Endodermal cell (in vitro differentiated cells): Measurements from ENCODE around the gene ZMYND8. TPM values are rescaled to one million over a fixed set of nuclear protein-coding genes. Genes with fewer than 3 reads are reported as not detected.

ENCODE experiments used
- DNase-seq: peaks from one replicate; pipeline ENCODE4 v3.0.0-alpha.2; 2017
- H3K27ac ChIP-seq: 2 replicates; pipeline ENCODE4 v1.5.1; 2013; ENCODE audit warnings: mild to moderate bottlenecking, low read depth, low read length, moderate library complexity
- H3K27me3 ChIP-seq: 2 replicates; pipeline ENCODE4 v1.6.1; 2013; ENCODE audit warnings: mild to moderate bottlenecking, low read length, moderate library complexity; ENCODE audit not compliant: insufficient read depth, control insufficient read depth, poor library complexity, severe bottlenecking
- H3K36me3 ChIP-seq: 2 replicates; pipeline ENCODE4 v1.7.0; 2013; ENCODE audit warnings: mild to moderate bottlenecking, low read length, moderate library complexity; ENCODE audit not compliant: control insufficient read depth, insufficient read depth
- H3K4me1 ChIP-seq: one replicate; pipeline ENCODE4 v1.7.0; 2013; ENCODE audit warnings: low read length; ENCODE audit not compliant: control insufficient read depth, insufficient read depth
- H3K4me3 ChIP-seq: 2 replicates; pipeline ENCODE4 v1.5.1; 2013; ENCODE audit warnings: mild to moderate bottlenecking, low read length, moderate library complexity
- H3K9ac ChIP-seq: 2 replicates; pipeline ENCODE4 v1.6.1; 2013; ENCODE audit warnings: mild to moderate bottlenecking, low read length, moderate library complexity; ENCODE audit not compliant: poor library complexity, severe bottlenecking; ENCODE audit errors: extremely low read depth
- H3K9me3 ChIP-seq: 2 replicates; pipeline ENCODE4 v1.6.1; 2013; ENCODE audit warnings: mild to moderate bottlenecking, low read length, moderate library complexity; ENCODE audit not compliant: control insufficient read depth
- H3K27ac Mint-ChIP-seq: 2 replicates; pipeline ENCODE4 v1.8.0; 2020; ENCODE audit warnings: mixed read lengths
- H3K27me3 Mint-ChIP-seq: 2 replicates; pipeline ENCODE4 v1.8.0; 2021; ENCODE audit warnings: mild to moderate bottlenecking, mixed read lengths; ENCODE audit not compliant: insufficient read depth
- H3K36me3 Mint-ChIP-seq: 2 replicates; pipeline ENCODE4 v1.8.0; 2020; ENCODE audit warnings: low read depth, mixed read lengths
- H3K4me1 Mint-ChIP-seq: 2 replicates; pipeline ENCODE4 v1.8.0; 2020; ENCODE audit warnings: mixed read lengths
- H3K4me3 Mint-ChIP-seq: 2 replicates; pipeline ENCODE4 v1.8.0; 2020; ENCODE audit warnings: mild to moderate bottlenecking, moderate library complexity, mixed read lengths
- H3K9me3 Mint-ChIP-seq: 2 replicates; pipeline ENCODE4 v1.8.0; 2020; ENCODE audit warnings: mild to moderate bottlenecking, mixed read lengths
- WGBS, 2 experiments: methylation state at CpG; one replicate each; pipeline versions ENCODE4 v1.1.5 to v1.1.7; 2013; ENCODE audit warnings: missing lambda C conversion rate in 2 of 2, mixed read lengths in 1 of 2; ENCODE audit not compliant: insufficient coverage in 1 of 2, insufficient read length in 1 of 2; 5-methylcytosine and 5-hydroxymethylcytosine counted together
- total RNA-seq, 2 donors: library from RNA; stranded (reverse); fragmentation: NEBNext Ultra II Directional in 1 of 2; extraction: Animal tissue kit (Norgen Biotek cat#: 25700) in 1 of 2; gene quantifications; 2 replicates in 1 of 2; 3 replicates in 1 of 2; pipeline ENCODE4 v1.2.1, GENCODE V29; 2021
- TF ChIP-seq, protein P1 (sequence below): fragments of 200-600 bp; sonication (generic); conservative IDR thresholded peaks from 2 replicates; pipeline ENCODE4 v1.5.0; 2021; ENCODE audit warnings: antibody characterized with exemption, mild to moderate bottlenecking

ZMYND8 gene
- total RNA-seq, 2 donors from 2014 or later: 85.0 to 99.9 TPM

DNA sequence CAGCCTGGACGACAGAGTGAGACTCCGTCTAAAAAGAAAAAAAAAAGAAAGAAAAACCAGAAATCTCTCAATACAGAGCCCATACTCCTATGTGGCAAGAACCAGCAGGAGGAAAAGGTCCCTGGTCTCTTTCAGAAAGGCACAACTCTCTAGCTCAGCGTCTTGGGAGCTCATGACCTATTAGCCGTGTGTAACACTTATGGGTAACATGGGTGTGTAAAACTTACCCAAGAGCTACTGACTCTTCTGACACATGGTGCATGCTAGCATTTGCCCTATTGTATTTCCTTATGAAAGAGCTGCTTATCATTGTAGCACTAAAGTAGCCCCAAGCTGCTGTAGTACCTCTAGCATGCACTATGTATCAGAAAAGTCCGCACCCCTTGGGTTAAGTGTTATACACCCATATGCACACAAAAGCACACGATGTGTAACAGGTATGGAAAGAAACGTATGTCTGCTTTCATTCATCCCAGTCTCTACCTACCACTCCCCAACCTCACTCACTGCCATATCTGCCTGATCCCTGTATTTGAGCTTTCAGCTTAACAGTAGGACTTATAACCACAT is 85.4 kb downstream of the ZMYND8 start:
- TF ChIP-seq, protein P1, sequence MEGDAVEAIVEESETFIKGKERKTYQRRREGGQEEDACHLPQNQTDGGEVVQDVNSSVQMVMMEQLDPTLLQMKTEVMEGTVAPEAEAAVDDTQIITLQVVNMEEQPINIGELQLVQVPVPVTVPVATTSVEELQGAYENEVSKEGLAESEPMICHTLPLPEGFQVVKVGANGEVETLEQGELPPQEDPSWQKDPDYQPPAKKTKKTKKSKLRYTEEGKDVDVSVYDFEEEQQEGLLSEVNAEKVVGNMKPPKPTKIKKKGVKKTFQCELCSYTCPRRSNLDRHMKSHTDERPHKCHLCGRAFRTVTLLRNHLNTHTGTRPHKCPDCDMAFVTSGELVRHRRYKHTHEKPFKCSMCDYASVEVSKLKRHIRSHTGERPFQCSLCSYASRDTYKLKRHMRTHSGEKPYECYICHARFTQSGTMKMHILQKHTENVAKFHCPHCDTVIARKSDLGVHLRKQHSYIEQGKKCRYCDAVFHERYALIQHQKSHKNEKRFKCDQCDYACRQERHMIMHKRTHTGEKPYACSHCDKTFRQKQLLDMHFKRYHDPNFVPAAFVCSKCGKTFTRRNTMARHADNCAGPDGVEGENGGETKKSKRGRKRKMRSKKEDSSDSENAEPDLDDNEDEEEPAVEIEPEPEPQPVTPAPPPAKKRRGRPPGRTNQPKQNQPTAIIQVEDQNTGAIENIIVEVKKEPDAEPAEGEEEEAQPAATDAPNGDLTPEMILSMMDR: no peak
- 99 to 100% methylated on average over 4 to 7 of the region's 7 CpGs for WGBS, 2 experiments
- Histone ChIP-seq H3K4me3 (no peak overlapping the region), H3K27ac (no peak overlapping the region), H3K27me3 (no peaks in the 10 kb centered on the region), H3K9ac (no peak overlapping the region), H3K36me3 (peaks cover 76% of the 10 kb centered on the region), H3K9me3 (no peaks in the 10 kb centered on the region), H3K4me1 (no peaks in the 10 kb centered on the region)
- H3K9me3 Mint-ChIP-seq: no peaks in the 10 kb centered on the region
- H3K27me3 Mint-ChIP-seq: no peaks in the 10 kb centered on the region
- H3K4me3 Mint-ChIP-seq: no peak overlapping the region
- DNase-seq: no peak
- H3K27ac Mint-ChIP-seq: no peak overlapping the region
- peaks cover 4% of the 10 kb centered on the region for H3K4me1 Mint-ChIP-seq
- peaks cover 73% of the 10 kb centered on the region for H3K36me3 Mint-ChIP-seq

DNA sequence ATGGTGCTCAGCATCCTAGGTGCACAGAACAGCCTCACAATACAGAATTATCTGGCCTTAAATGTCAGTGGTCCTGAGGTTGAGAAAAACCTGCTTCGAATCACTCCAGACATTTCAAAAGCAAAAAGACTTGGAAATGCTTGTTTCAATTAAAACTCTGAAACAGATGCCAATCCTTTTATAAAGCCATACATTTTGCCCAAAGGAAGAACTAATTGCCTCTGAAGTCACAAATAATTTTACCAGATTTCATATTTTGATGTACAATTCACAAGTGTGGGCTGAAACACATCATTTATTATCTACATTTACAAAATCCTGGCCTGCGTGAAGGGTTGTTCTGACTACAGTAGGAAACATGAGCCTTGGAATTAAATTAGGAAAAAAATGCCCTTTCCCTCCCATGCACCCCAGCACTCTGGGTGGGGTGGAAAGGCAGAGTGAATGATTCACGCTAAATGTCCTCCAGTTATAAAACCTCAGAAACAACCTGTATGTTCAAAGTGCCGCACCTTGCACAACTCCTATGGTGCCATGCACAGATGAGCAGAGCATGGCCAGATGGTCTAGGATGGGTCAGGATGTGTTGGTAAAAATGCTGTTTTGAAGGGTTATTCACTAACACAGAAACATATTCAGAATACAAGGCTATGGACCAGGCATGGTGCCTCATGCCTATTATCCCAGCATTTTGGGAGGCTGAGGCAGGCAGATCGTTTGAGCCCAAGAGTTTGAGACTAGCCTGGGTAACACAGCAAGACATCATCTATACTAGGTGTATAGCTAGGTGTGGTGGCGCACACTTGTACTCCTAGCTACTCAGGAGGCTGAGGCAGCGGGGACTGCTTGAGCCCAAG is 87.0 kb downstream of the ZMYND8 start:
- Histone ChIP-seq H3K27ac (no peak overlapping the region), H3K4me3 (no peak overlapping the region), H3K9me3 (no peaks in the 10 kb centered on the region), H3K27me3 (no peaks in the 10 kb centered on the region), H3K4me1 (no peaks in the 10 kb centered on the region), H3K9ac (no peak overlapping the region), H3K36me3 (peaks cover 69% of the 10 kb centered on the region)
- Mint-ChIP-seq H3K4me1 (peaks cover 6% of the 10 kb centered on the region), H3K9me3 (no peaks in the 10 kb centered on the region), H3K36me3 (peaks cover 69% of the 10 kb centered on the region), H3K27me3 (no peaks in the 10 kb centered on the region), H3K4me3 (no peak overlapping the region), H3K27ac (no peak overlapping the region)
- 98% methylated on average over 5 to 7 of the region's 7 CpGs for WGBS, 2 experiments
- TF ChIP-seq, protein P1: no peak
- DNase-seq: no peak

- Histone ChIP-seq H3K36me3 (peaks cover 68% of the 10 kb centered on the region), H3K9ac (no peak overlapping the region), H3K27ac (no peak overlapping the region), H3K4me3 (no peak overlapping the region), H3K4me1 (no peaks in the 10 kb centered on the region), H3K27me3 (no peaks in the 10 kb centered on the region), H3K9me3 (no peaks in the 10 kb centered on the region)
- TF ChIP-seq, protein P1: no peak
- H3K4me1 Mint-ChIP-seq: peaks cover 4% of the 10 kb centered on the region
- peaks cover 65% of the 10 kb centered on the region for H3K36me3 Mint-ChIP-seq
- peak overlapping the region; percentile 3 for H3K27ac Mint-ChIP-seq
- no peak for DNase-seq
- H3K9me3 Mint-ChIP-seq: no peaks in the 10 kb centered on the region
- no peak overlapping the region for H3K4me3 Mint-ChIP-seq
- WGBS, 2 experiments: 86 to 96% methylated on average over 3 to 5 of the region's 5 CpGs
- no peaks in the 10 kb centered on the region for H3K27me3 Mint-ChIP-seq
Measured at GRCh38 chr20:47267621-47268020, 88.9 kb downstream of the ZMYND8 start.
